Testis (tissue), 3 donors: ENCODE measurements around the gene TRIM3. TPM values are rescaled to one million over a fixed set of nuclear protein-coding genes. Genes with fewer than 3 reads are reported as not detected.

ENCODE experiments used
- DNase-seq: peaks from one replicate; pipeline ENCODE4 v3.0.0-alpha.2; 2019
- H3K27ac ChIP-seq, 2 donors: fragments of 200-600 bp; sonication (generic); one replicate each; pipeline ENCODE4 v1.5.1; 2019
- H3K27me3 ChIP-seq: fragments of 200-600 bp; sonication (generic); one replicate; pipeline ENCODE4 v1.5.1; 2019
- H3K36me3 ChIP-seq: fragments of 200-600 bp; sonication (generic); one replicate; pipeline ENCODE4 v1.5.1; 2017; ENCODE audit warnings: low read depth; ENCODE audit errors: missing control alignments
- H3K4me1 ChIP-seq: fragments of 200-600 bp; sonication (generic); one replicate; pipeline ENCODE4 v1.5.1; 2019
- H3K4me3 ChIP-seq, 2 donors: fragments of 200-600 bp; sonication (generic); one replicate each; pipeline ENCODE4 v1.5.1; 2017 to 2019
- H3K9me3 ChIP-seq: fragments of 200-600 bp; sonication (generic); one replicate; pipeline ENCODE4 v1.5.1; 2017
- POLR2A ChIP-seq: fragments of 450-650 bp; IDR thresholded peaks from one replicate; pipeline ENCODE4 v1.6.1; 2017; ENCODE audit warnings: antibody characterized with exemption, mild to moderate bottlenecking, moderate library complexity
- WGBS, 2 donors: methylation state at CpG; one replicate each; pipeline ENCODE4 v1.1.5; 2018; 5-methylcytosine and 5-hydroxymethylcytosine counted together
- intact Hi-C: fragments of 100-400 bp; cut with DNase I; formaldehyde crosslinking; loops from one replicate; pipeline ENCODE4 v1.15.1; 2023; ENCODE audit warnings: low total_unique reads
- polyA plus RNA-seq: library from polyadenylated mRNA; stranded (reverse); fragments of 350-450 nt; fragmentation: Illumina TruSeq; extraction: RNeasy Lipid Tissue Mini Kit (QIAGEN cat#74804); gene quantifications from one replicate; pipeline ENCODE4 v1.2.3, GENCODE V29; 2014; ENCODE audit warnings: low read depth, low replicate concordance; ENCODE audit not compliant: insufficient read depth
- total RNA-seq, 2 donors: library from RNA; depleted of rRNA; stranded (reverse); fragments of >200 nt; gene quantifications; one replicate each; pipeline ENCODE4 v1.2.3, GENCODE V29; 2016
- TF ChIP-seq, protein P1 (sequence below), 3 experiments: fragments of 450-650 bp in 2 of 3; fragments of 200-600 bp in 1 of 3; sonication (generic) in 1 of 3; IDR thresholded peaks; one replicate each; pipeline ENCODE4 v1.5.1; 2016 to 2019; ENCODE audit warnings: antibody characterized with exemption in 3 of 3, mild to moderate bottlenecking in 2 of 3, moderate library complexity in 1 of 3

Gene TRIM3
- total and polyA plus RNA-seq, 3 donors from 2014 or later = 15.0 to 29.4 (median 29.4) TPM

GRCh38 chr11:6406370-6406769 lies 67.4 kb downstream of the TRIM3 start:
- intact Hi-C loops = no loop called here
- Histone ChIP-seq H3K36me3 (no peaks in the 10 kb centered on the region), H3K4me3 (no peak overlapping the region), H3K27me3 (no peaks in the 10 kb centered on the region), H3K27ac (no peak overlapping the region), H3K9me3 (no peaks in the 10 kb centered on the region), H3K4me1 (no peaks in the 10 kb centered on the region)
- WGBS, 2 donors = 52 to 59% methylated on average over 2 of the region's 2 CpGs
- TF ChIP-seq, protein P1, sequence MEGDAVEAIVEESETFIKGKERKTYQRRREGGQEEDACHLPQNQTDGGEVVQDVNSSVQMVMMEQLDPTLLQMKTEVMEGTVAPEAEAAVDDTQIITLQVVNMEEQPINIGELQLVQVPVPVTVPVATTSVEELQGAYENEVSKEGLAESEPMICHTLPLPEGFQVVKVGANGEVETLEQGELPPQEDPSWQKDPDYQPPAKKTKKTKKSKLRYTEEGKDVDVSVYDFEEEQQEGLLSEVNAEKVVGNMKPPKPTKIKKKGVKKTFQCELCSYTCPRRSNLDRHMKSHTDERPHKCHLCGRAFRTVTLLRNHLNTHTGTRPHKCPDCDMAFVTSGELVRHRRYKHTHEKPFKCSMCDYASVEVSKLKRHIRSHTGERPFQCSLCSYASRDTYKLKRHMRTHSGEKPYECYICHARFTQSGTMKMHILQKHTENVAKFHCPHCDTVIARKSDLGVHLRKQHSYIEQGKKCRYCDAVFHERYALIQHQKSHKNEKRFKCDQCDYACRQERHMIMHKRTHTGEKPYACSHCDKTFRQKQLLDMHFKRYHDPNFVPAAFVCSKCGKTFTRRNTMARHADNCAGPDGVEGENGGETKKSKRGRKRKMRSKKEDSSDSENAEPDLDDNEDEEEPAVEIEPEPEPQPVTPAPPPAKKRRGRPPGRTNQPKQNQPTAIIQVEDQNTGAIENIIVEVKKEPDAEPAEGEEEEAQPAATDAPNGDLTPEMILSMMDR (IDR thresholded peaks at IDR 0.05) = no peak
- no peak for TF ChIP-seq POLR2A
- no peak for DNase-seq

GRCh38 chr11:6405846-6406245 lies 67.9 kb downstream of the TRIM3 start:
- H3K4me3 ChIP-seq = no peak overlapping the region
- no peaks in the 10 kb centered on the region for H3K27me3 ChIP-seq
- no peak for DNase-seq
- TF ChIP-seq, protein P1 (IDR thresholded peaks at IDR 0.05) = no peak
- TF ChIP-seq POLR2A = no peak
- WGBS, 2 donors = 93 to 97% methylated on average over 6 of the region's 6 CpGs
- H3K36me3 ChIP-seq = no peaks in the 10 kb centered on the region
- H3K9me3 ChIP-seq = no peaks in the 10 kb centered on the region
- no peak overlapping the region for H3K27ac ChIP-seq
- intact Hi-C loops = no loop called here
- no peaks in the 10 kb centered on the region for H3K4me1 ChIP-seq

GRCh38 chr11:6405052-6405667 lies 68.6 kb downstream of the TRIM3 start:
- Histone ChIP-seq H3K36me3 (no peaks in the 10 kb centered on the region), H3K4me1 (no peaks in the 10 kb centered on the region), H3K27ac (no peak overlapping the region), H3K27me3 (no peaks in the 10 kb centered on the region), H3K9me3 (no peaks in the 10 kb centered on the region), H3K4me3 (no peak overlapping the region)
- intact Hi-C loops = no loop called here
- DNase-seq = no peak
- TF ChIP-seq, protein P1 (IDR thresholded peaks at IDR 0.05) = no peak
- TF ChIP-seq POLR2A = no peak
- WGBS, 2 donors = 76 to 90% methylated on average over 8 to 13 of the region's 13 CpGs

- no peak for TF ChIP-seq POLR2A
- Histone ChIP-seq H3K27ac (no peak overlapping the region), H3K9me3 (no peaks in the 10 kb centered on the region), H3K4me3 (no peak overlapping the region), H3K27me3 (no peaks in the 10 kb centered on the region), H3K4me1 (no peaks in the 10 kb centered on the region), H3K36me3 (no peaks in the 10 kb centered on the region)
- intact Hi-C loops = no loop called here
- DNase-seq = no peak
- 72 to 75% methylated on average over 14 to 16 of the region's 16 CpGs for WGBS, 2 donors
These were observed 69.2 kb downstream of the TRIM3 start for GRCh38 chr11:6404342-6405051.

DNA sequence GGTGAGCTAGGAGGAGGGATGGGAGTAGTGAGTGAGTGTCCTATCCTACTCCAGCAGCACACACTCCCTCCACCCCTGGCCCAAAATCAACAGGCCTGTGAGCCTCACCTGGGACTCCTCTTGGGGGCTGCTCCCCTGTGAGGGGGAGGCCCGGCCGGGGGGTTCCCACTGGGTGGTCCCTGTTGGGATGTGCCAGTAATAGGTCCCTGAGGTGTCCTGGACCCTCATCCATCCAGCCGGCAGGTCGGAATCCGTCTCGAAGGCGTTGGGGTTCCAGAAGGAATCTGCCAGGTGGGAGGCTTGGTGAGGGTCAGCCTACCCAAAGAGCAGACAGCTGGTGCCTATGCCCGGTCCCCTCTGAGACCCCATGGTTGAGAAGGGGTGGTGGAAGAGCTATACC lies 70.2 kb downstream of the TRIM3 start:
- no peak for DNase-seq
- no peak overlapping the region for H3K27ac ChIP-seq
- no peak overlapping the region for H3K4me3 ChIP-seq
- no peaks in the 10 kb centered on the region for H3K4me1 ChIP-seq
- no peaks in the 10 kb centered on the region for H3K27me3 ChIP-seq
- intact Hi-C loops = no loop called here
- no peaks in the 10 kb centered on the region for H3K9me3 ChIP-seq
- no peak for TF ChIP-seq POLR2A
- TF ChIP-seq, protein P1 (IDR thresholded peaks at IDR 0.05) = no peak
- no peaks in the 10 kb centered on the region for H3K36me3 ChIP-seq
- WGBS, 2 donors = 92% methylated on average over 8 of the region's 8 CpGs; no CpG with 5 or more reads in 1 of the 2 donors
